Heart right ventricle (tissue), 16 donors: ENCODE data around the gene TTC7B. TPM values are rescaled to one million over a fixed set of nuclear protein-coding genes. Genes with fewer than 3 reads are reported as not detected.

ENCODE experiments used
- ATAC-seq, 8 donors: fragments of 200-7000 bp; cut with Tn5 transposase; one replicate each; pipeline ENCODE4 v1.9.1; 2020; ENCODE audit warnings: mild to moderate bottlenecking in 8 of 8, moderate library complexity in 8 of 8, moderate number of reproducible peaks in 1 of 8
- DNase-seq, 2 donors: peaks; one replicate each; pipeline ENCODE4 v3.0.0-alpha.2; 2020
- H3K27ac ChIP-seq, 10 donors: fragments of 200-600 bp; sonication (generic) in 2 of 10; one replicate each; pipeline versions ENCODE4 v1.5.0 to v1.8.0; 2020 to 2022; ENCODE audit warnings: mild to moderate bottlenecking in 3 of 10
- H3K27me3 ChIP-seq, 7 donors: fragments of 200-600 bp; one replicate each; pipeline ENCODE4 v1.8.0; 2021 to 2022; ENCODE audit warnings: mild to moderate bottlenecking in 2 of 7
- H3K36me3 ChIP-seq, 9 donors: fragments of 200-600 bp; sonication (generic) in 1 of 9; one replicate each; pipeline versions ENCODE4 v1.5.0 to v1.8.0; 2020 to 2022; ENCODE audit warnings: mild to moderate bottlenecking in 2 of 9
- H3K4me1 ChIP-seq, 9 donors: fragments of 200-600 bp; sonication (generic) in 1 of 9; one replicate each; pipeline versions ENCODE4 v1.5.0 to v1.8.0; 2020 to 2022; ENCODE audit warnings: mild to moderate bottlenecking in 4 of 9
- H3K4me3 ChIP-seq, 10 donors: fragments of 200-600 bp; sonication (generic) in 2 of 10; one replicate each; pipeline versions ENCODE4 v1.5.0 to v1.8.0; 2020 to 2022; ENCODE audit warnings: mild to moderate bottlenecking in 7 of 10, moderate library complexity in 2 of 10
- H3K9me3 ChIP-seq, 11 donors: fragments of 200-600 bp in 10 of 11; sonication (generic) in 2 of 11; one replicate each; pipeline versions ENCODE4 v1.5.0 to v1.8.0; 2013 to 2022; ENCODE audit warnings: mild to moderate bottlenecking in 2 of 11, control low read depth in 1 of 11, moderate library complexity in 1 of 11
- WGBS, 2 donors: extraction: QIAGEN DNeasy Blood & Tissue Kit; methylation state at CpG; one replicate each; pipeline ENCODE4 v1.1.7; 2013; ENCODE audit warnings: inconsistent platforms in 1 of 2; 5-methylcytosine and 5-hydroxymethylcytosine counted together
- intact Hi-C, 10 donors: fragments of 100-400 bp; cut with DNase I; formaldehyde crosslinking; loops; one replicate each; pipeline versions ENCODE4 v1.11.1 to v1.14.2; 2022
- polyA plus RNA-seq, 2 donors: library from polyadenylated mRNA; stranded (reverse); fragments of 200-250 nt; gene quantifications; one replicate each; pipeline ENCODE4 v1.2.3, GENCODE V29; 2013
- total RNA-seq, 10 donors: library from RNA; stranded (reverse); fragmentation: NEBNext Ultra II Directional in 3 of 10; extraction: Animal tissue kit (Norgen Biotek cat#: 25700) in 3 of 10; gene quantifications; one replicate each; pipeline versions ENCODE4 v1.2.1 to v1.2.4, GENCODE V29; 2021 to 2023
- TF ChIP-seq, protein P1 (sequence below), 9 donors: fragments of 200-600 bp; sonication (generic) in 2 of 9; IDR thresholded peaks; one replicate each; pipeline versions ENCODE4 v1.5.0 to v1.8.0; 2021 to 2022; ENCODE audit warnings: antibody characterized with exemption in 9 of 9, mild to moderate bottlenecking in 5 of 9, moderate library complexity in 1 of 9
- donor health status: Arrhythmogenic right ventricular cardiomyopathy.
- donor health status: ischemic (EF 13 %, LVEDD 7.1; RV severe dilation, severe dysfunction).
- donor health status: healthy with polysubstance abuse.
- donor health status: DM: no; HTN: yes; CAD: no.
- donor health status: DM: no; HTN: no; CAD: no.
- donor health status: ischemic (EF 25% LVEDD 6.9; RV normal size, moderate dysfunction).
- donor health status: ischemic (EF 25% LVEDD 5.7; RV mildly dilated, moderate dysfunction).
- donor health status: healthy.
- donor health status: DM: yes; HTN: yes; CAD: no.
- donor health status: Ischemic cardiomyopathy.
- donor health status: ischemic (EF 35%, LVEDD 5.7; RV mildly dilated, moderate dysfunction).
- donor health status: nonischemic (EF 11% LVEDD 7.7; RV severe dilation, severe dysfunction).
- donor health status: DM: yes; HTN: yes; CAD: no.
- donor health status: PGD.
- donor health status: ischemic (EF 29% LVEDD 5.4; RV normal size, mild dysfunction).
- donor health status: nonischemic (EF 23%, LVEDD 6.1; RV moderate dilation, normal function).

TTC7B gene
- total and polyA plus RNA-seq, 12 donors: 23.0 to 79.4 (median 65.5) TPM

GRCh38 chr14:90626550-90626949 lies 189.7 kb downstream of the TTC7B start:
- intact Hi-C loops: no loop called here
- peak overlapping the region in 2 of 10 donors; percentile 13 to 67 for H3K27ac ChIP-seq
- peaks cover 20 to 67% (median 56%) of the 10 kb centered on the region in 9 donors for H3K4me1 ChIP-seq
- no peaks in the 10 kb centered on the region for H3K9me3 ChIP-seq
- DNase-seq (no peak), ATAC-seq (peak in 3 of 8 donors; percentile 36 to 57 (median 52))
- TF ChIP-seq, protein P1, sequence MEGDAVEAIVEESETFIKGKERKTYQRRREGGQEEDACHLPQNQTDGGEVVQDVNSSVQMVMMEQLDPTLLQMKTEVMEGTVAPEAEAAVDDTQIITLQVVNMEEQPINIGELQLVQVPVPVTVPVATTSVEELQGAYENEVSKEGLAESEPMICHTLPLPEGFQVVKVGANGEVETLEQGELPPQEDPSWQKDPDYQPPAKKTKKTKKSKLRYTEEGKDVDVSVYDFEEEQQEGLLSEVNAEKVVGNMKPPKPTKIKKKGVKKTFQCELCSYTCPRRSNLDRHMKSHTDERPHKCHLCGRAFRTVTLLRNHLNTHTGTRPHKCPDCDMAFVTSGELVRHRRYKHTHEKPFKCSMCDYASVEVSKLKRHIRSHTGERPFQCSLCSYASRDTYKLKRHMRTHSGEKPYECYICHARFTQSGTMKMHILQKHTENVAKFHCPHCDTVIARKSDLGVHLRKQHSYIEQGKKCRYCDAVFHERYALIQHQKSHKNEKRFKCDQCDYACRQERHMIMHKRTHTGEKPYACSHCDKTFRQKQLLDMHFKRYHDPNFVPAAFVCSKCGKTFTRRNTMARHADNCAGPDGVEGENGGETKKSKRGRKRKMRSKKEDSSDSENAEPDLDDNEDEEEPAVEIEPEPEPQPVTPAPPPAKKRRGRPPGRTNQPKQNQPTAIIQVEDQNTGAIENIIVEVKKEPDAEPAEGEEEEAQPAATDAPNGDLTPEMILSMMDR (IDR thresholded peaks at IDR 0.05): no peak
- H3K4me3 ChIP-seq: no peak overlapping the region
- H3K27me3 ChIP-seq: no peaks in the 10 kb centered on the region
- H3K36me3 ChIP-seq: peaks cover 0 to 4% (median 0%) of the 10 kb centered on the region in 9 donors
- WGBS, 2 donors: 53 to 63% methylated on average over 7 of the region's 7 CpGs

- Histone ChIP-seq H3K4me1 (peaks cover 20 to 65% (median 54%) of the 10 kb centered on the region in 9 donors), H3K4me3 (no peak overlapping the region), H3K36me3 (peaks cover 0 to 4% (median 0%) of the 10 kb centered on the region in 9 donors), H3K27me3 (no peaks in the 10 kb centered on the region), H3K27ac (peak overlapping the region in 2 of 10 donors; percentile 23 to 55), H3K9me3 (no peaks in the 10 kb centered on the region)
- TF ChIP-seq, protein P1 (IDR thresholded peaks at IDR 0.05): no peak
- WGBS, 2 donors: 73 to 78% methylated on average over 8 of the region's 8 CpGs
- DNase-seq (no peak), ATAC-seq (no peak)
- intact Hi-C loops: no loop called here
These were observed 190.8 kb downstream of the TTC7B start for GRCh38 chr14:90625445-90625844.

DNA sequence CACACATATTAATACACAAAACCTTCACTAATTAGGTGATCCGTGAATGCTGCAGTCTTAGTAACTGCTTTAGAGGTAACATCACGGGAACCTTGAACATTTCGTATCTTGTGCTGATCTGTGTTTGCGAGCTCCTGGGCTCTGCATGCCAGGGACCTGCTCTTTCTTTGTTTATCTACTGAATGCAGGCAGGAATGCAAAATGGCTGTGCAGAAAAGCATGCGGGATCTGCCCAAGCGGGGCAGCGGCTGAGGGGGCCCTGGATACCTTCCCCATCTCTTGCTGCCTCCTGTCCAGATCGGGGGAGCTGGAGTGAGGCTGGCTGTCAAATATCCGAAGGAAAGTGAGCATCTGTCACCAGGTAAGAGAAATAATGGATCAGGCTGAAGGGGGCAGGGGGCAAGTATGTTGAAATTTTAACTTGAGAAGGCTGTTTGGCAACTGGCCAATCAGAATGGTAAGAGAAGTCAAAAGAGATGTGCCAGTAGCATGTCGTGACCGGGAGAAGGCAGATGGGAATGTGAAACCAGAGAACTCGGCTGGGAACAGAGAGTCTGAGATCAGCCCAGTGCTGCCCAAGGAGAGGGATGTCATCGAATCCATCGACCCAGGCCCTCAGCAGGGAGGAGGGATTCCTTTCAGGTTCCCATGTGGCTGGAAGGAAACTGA lies 191.4 kb downstream of the TTC7B start:
- intact Hi-C loops: no loop called here
- Histone ChIP-seq H3K4me3 (no peak overlapping the region), H3K4me1 (peaks cover 20 to 59% (median 49%) of the 10 kb centered on the region in 9 donors), H3K36me3 (peaks cover 0 to 6% (median 0%) of the 10 kb centered on the region in 9 donors), H3K27ac (peak overlapping the region in 4 of 10 donors; percentile 18 to 55 (median 26)), H3K9me3 (no peaks in the 10 kb centered on the region), H3K27me3 (no peaks in the 10 kb centered on the region)
- TF ChIP-seq, protein P1 (IDR thresholded peaks at IDR 0.05): no peak
- ATAC-seq (no peak), DNase-seq (no peak)
- WGBS, 2 donors: 52 to 62% methylated on average over 14 of the region's 14 CpGs

- Histone ChIP-seq H3K4me3 (no peak overlapping the region), H3K27ac (peak overlapping the region in 4 of 10 donors; percentile 18 to 55 (median 26)), H3K9me3 (no peaks in the 10 kb centered on the region), H3K4me1 (peaks cover 20 to 53% (median 43%) of the 10 kb centered on the region in 9 donors), H3K36me3 (peaks cover 0 to 10% (median 0%) of the 10 kb centered on the region in 9 donors), H3K27me3 (no peaks in the 10 kb centered on the region)
- ATAC-seq: peak in 7 of 8 donors; percentile 41 to 88 (median 60)
- TF ChIP-seq, protein P1 (IDR thresholded peaks at IDR 0.05): no peak
- 43 to 44% methylated on average over 8 of the region's 8 CpGs for WGBS, 2 donors
- peak; percentile 30 to 39 for DNase-seq
- intact Hi-C loops: no loop called here
These were observed 192.0 kb downstream of the TTC7B start for GRCh38 chr14:90624227-90624626.
